K562 (cell line): ENCODE data around the gene BIRC6. TPM values are rescaled to one million over a fixed set of nuclear protein-coding genes. Genes with fewer than 3 reads are reported as not detected.

Experiments used
- BCLAF1 ChIP-seq, 2 experiments: fragments of 450-650 bp in 1 of 2; IDR thresholded peaks; 2 replicates each; pipeline ENCODE4 v1.6.1; 2011 to 2017; ENCODE audit warnings: low read depth in 2 of 2, antibody characterized with exemption in 1 of 2, borderline replicate concordance in 1 of 2, low read length in 1 of 2, mild to moderate bottlenecking in 1 of 2, mixed read lengths in 1 of 2; ENCODE audit not compliant: control insufficient read depth in 1 of 2
- CBFB ChIP-seq: sonication (generic); formaldehyde crosslinking; IDR thresholded peaks from 2 replicates; pipeline ENCODE4 v1.4.0; 2020; ENCODE audit warnings: mild to moderate bottlenecking, missing genetic modification reagents
- CEBPG ChIP-seq, 3 experiments: fragments of 200-800 bp in 1 of 3; sonication (Bioruptor generic) in 1 of 3; sonication (generic) in 1 of 3; formaldehyde crosslinking in 1 of 3; IDR thresholded peaks in 2 of 3; conservative IDR thresholded peaks in 1 of 3; 2 replicates each; pipeline versions ENCODE4 v1.6.1 to v1.8.0; 2016 to 2022; ENCODE audit warnings: missing compliant biosample characterization in 2 of 3, missing genetic modification characterization in 2 of 3, mild to moderate bottlenecking in 1 of 3, missing genetic modification reagents in 1 of 3
- EHMT2 ChIP-seq: fragments of 450-650 bp; IDR thresholded peaks from 2 replicates; pipeline ENCODE4 v1.6.1; 2018; ENCODE audit warnings: antibody characterized with exemption
- ETV6 ChIP-seq, 3 experiments: fragments of 150-350 bp in 1 of 3; sonication (generic) in 1 of 3; formaldehyde crosslinking in 1 of 3; IDR thresholded peaks; 2 replicates each; pipeline versions ENCODE4 v1.6.1 to v1.8.0; 2014 to 2022; ENCODE audit warnings: borderline replicate concordance in 2 of 3, low read depth in 2 of 3, antibody characterized with exemption in 1 of 3, low read length in 1 of 3, mild to moderate bottlenecking in 1 of 3, missing genetic modification reagents in 1 of 3
- FOXP1 ChIP-seq: sonication (generic); formaldehyde crosslinking; IDR thresholded peaks from 2 replicates; pipeline ENCODE4 v1.8.0; 2022; ENCODE audit warnings: mild to moderate bottlenecking, missing genetic modification reagents
- GTF2E2 ChIP-seq: fragments of 200-800 bp; sonication (Bioruptor generic); IDR thresholded peaks from 2 replicates; pipeline ENCODE4 v1.6.1; 2016; ENCODE audit warnings: missing genetic modification characterization, missing compliant biosample characterization
- HMG20A ChIP-seq: fragments of 450-650 bp; formaldehyde crosslinking; conservative IDR thresholded peaks from 2 replicates; pipeline ENCODE4 v1.4.0; 2020; ENCODE audit warnings: mild to moderate bottlenecking, mixed read lengths
- MEIS2 ChIP-seq: fragments of 450-650 bp; IDR thresholded peaks from 2 replicates; pipeline ENCODE4 v1.6.1; 2014; ENCODE audit warnings: mild to moderate bottlenecking; ENCODE audit not compliant: partially characterized antibody
- MITF ChIP-seq: IDR thresholded peaks from 2 replicates; pipeline ENCODE4 v1.6.1; 2014; ENCODE audit warnings: antibody characterized with exemption
- MTF1 ChIP-seq: fragments of 250-450 bp; sonication (Bioruptor Pico); IDR thresholded peaks from 2 replicates; pipeline ENCODE4 v1.9.0; 2021; ENCODE audit warnings: moderate library complexity, mild to moderate bottlenecking, inconsistent platforms, borderline replicate concordance
- MYNN ChIP-seq, 2 experiments: sonication (generic); formaldehyde crosslinking in 1 of 2; IDR thresholded peaks; 2 replicates each; pipeline versions ENCODE4 v1.5.0 to v1.6.1; 2016 to 2020; ENCODE audit warnings: antibody characterized with exemption in 1 of 2, missing genetic modification reagents in 1 of 2
- NONO ChIP-seq, 2 experiments: fragments of 200-400 bp in 1 of 2; fragments of 450-650 bp in 1 of 2; formaldehyde crosslinking in 1 of 2; IDR thresholded peaks; 2 replicates each; pipeline ENCODE4 v1.6.1; 2017; ENCODE audit warnings: low read depth in 2 of 2, mild to moderate bottlenecking in 2 of 2, moderate library complexity in 2 of 2, low read length in 1 of 2
- RCOR1 ChIP-seq, 2 experiments: IDR thresholded peaks; 2 replicates each; pipeline ENCODE4 v1.6.1; 2012; ENCODE audit warnings: low read depth in 2 of 2, low read length in 2 of 2, borderline replicate concordance in 1 of 2, improper control_type of control experiment in 1 of 2
- RNF2 ChIP-seq: sonication (generic); IDR thresholded peaks from 2 replicates; pipeline ENCODE4 v1.6.1; 2016
- SMC3 ChIP-seq: conservative IDR thresholded peaks from 2 replicates; pipeline ENCODE4 v1.6.1; 2011; ENCODE audit warnings: low read depth, low read length, improper control_type of control experiment; ENCODE audit not compliant: insufficient read depth
- STAT5A ChIP-seq: IDR thresholded peaks from 2 replicates; pipeline ENCODE4 v1.6.1; 2012; ENCODE audit warnings: low read length, inconsistent platforms, borderline replicate concordance
- TEAD4 ChIP-seq, 2 experiments: sonication (generic) in 1 of 2; formaldehyde crosslinking in 1 of 2; IDR thresholded peaks; 2 replicates each; pipeline versions ENCODE4 v1.6.1 to v1.8.0; 2012 to 2022; ENCODE audit warnings: borderline replicate concordance in 1 of 2, inconsistent platforms in 1 of 2, low read length in 1 of 2, mild to moderate bottlenecking in 1 of 2, missing genetic modification reagents in 1 of 2
- XRCC3 ChIP-seq: fragments of 450-650 bp; IDR thresholded peaks from 2 replicates; pipeline ENCODE4 v1.6.1; 2017; ENCODE audit warnings: mild to moderate bottlenecking, moderate library complexity
- XRCC4 ChIP-seq: IDR thresholded peaks from one replicate; pipeline ENCODE4 v1.6.1; 2011; ENCODE audit not compliant: insufficient read depth, insufficient read length; ENCODE audit errors: extremely low read depth
- ZFP30 ChIP-seq: fragments of 250-450 bp; sonication (Bioruptor Pico); IDR thresholded peaks from 2 replicates; pipeline ENCODE4 v1.8.0; 2022; ENCODE audit warnings: moderate library complexity, mild to moderate bottlenecking, inconsistent platforms, borderline replicate concordance
- ZKSCAN1 ChIP-seq: fragments of 150-350 bp; IDR thresholded peaks from 2 replicates; pipeline ENCODE4 v1.6.1; 2016; ENCODE audit warnings: low read depth, low read length
- polyA plus RNA-seq, 8 experiments: library from polyadenylated mRNA; depleted of rRNA in 4 of 8; stranded (reverse) in 5 of 8; unstranded in 3 of 8; fragments of >200 nt; fragmentation: Nextera tagmentation in 2 of 8; fragmentation: Illumina TruSeq in 1 of 8; extraction: Ambion mirVana in 2 of 8; extraction: Trizol in 1 of 8; gene quantifications; 2 replicates each; pipeline versions ENCODE4 v1.2.1 to v1.2.3, GENCODE V29; 2011 to 2014; ENCODE audit warnings: inconsistent platforms in 1 of 8, missing spikeins in 1 of 8
- total RNA-seq, 7 experiments: library from RNA; depleted of rRNA in 6 of 7; stranded (reverse); fragments of >200 nt in 6 of 7; fragmentation: Illumina TruSeq in 2 of 7; extraction: Trizol in 2 of 7; gene quantifications; 2 replicates each; pipeline versions ENCODE4 v1.2.1 to v1.2.3, GENCODE V29; 2011 to 2021; ENCODE audit warnings: low replicate concordance in 1 of 7

The BIRC6 gene
- total and polyA plus RNA-seq, 9 of the 15 experiments (the other 6 are each of a cell fraction or from before 2014, with no cell fraction given) = 18.8 to 110 (median 49.8) TPM

GRCh38 chr2:32627814-32628579 lies 271.2 kb downstream of the BIRC6 start, which contains the start of gene TTC27 (continued):
- no peak for TF ChIP-seq CEBPG (CRISPR knock-in tag; IDR thresholded peaks at IDR 0.05)
- no peak for TF ChIP-seq CEBPG (tag; conservative IDR thresholded peaks at IDR 0.05 in 1 of 2, IDR thresholded peaks at IDR 0.05 in 1 of 2)
- peak; percentile 39; the same call in 1 of the 2 replicates for TF ChIP-seq GTF2E2
- no peak for TF ChIP-seq XRCC3
- TF ChIP-seq HMG20A (CRISPR knock-in tag) = no peak
- no peak for TF ChIP-seq ETV6 (IDR thresholded peaks at IDR 0.05; ENCODE audit: borderline replicate concordance in 1 of 2, low read depth in 2 of 2, low read length in 1 of 2)
- no peak for TF ChIP-seq ETV6 (CRISPR knock-in tag; IDR thresholded peaks at IDR 0.05; ENCODE audit: borderline replicate concordance)
- TF ChIP-seq NONO (IDR thresholded peaks at IDR 0.05; ENCODE audit: low read depth in 2 of 2, low read length in 1 of 2) = no peak
- no peak for TF ChIP-seq CBFB (CRISPR knock-in tag)
- peak; percentile 34; the same call in 1 of the 2 replicates for TF ChIP-seq FOXP1
- no peak for TF ChIP-seq RCOR1 (IDR thresholded peaks at IDR 0.05; ENCODE audit: borderline replicate concordance in 1 of 2, low read depth in 2 of 2, low read length in 2 of 2)
- no peak for TF ChIP-seq ZKSCAN1
- TF ChIP-seq SMC3 = no peak
- TF ChIP-seq TEAD4 (IDR thresholded peaks at IDR 0.05; ENCODE audit: low read length) = peak; percentile 45; the same call in 1 of the 2 replicates
- no peak for TF ChIP-seq TEAD4 (CRISPR knock-in tag; IDR thresholded peaks at IDR 0.05; ENCODE audit: borderline replicate concordance)
- no peak; the same call in 1 of the 2 replicates for TF ChIP-seq RNF2
- TF ChIP-seq MITF = no peak
- TF ChIP-seq STAT5A = peak; percentile 42; the same call in 1 of the 2 replicates
- TF ChIP-seq ZFP30 (CRISPR knock-in tag) = no peak
- no peak for TF ChIP-seq XRCC4
- TF ChIP-seq EHMT2 = no peak
- TF ChIP-seq BCLAF1 (IDR thresholded peaks at IDR 0.05; ENCODE audit: borderline replicate concordance in 1 of 2, control insufficient read depth in 1 of 2, low read depth in 2 of 2, low read length in 1 of 2) = no peak
- no peak for TF ChIP-seq MTF1 (CRISPR knock-in tag)
- no peak for TF ChIP-seq MYNN (IDR thresholded peaks at IDR 0.05)
- no peak for TF ChIP-seq MYNN (CRISPR knock-in tag; IDR thresholded peaks at IDR 0.05)
- TF ChIP-seq MEIS2 = no peak
